ENCODE measurements around the gene PAQR3.
"Not testable (repeated sequence)": the region's sequence is repeated elsewhere in the genome, so short reads cannot be mapped to it uniquely, and the experiment has no call there.

Gene PAQR3

DNA sequence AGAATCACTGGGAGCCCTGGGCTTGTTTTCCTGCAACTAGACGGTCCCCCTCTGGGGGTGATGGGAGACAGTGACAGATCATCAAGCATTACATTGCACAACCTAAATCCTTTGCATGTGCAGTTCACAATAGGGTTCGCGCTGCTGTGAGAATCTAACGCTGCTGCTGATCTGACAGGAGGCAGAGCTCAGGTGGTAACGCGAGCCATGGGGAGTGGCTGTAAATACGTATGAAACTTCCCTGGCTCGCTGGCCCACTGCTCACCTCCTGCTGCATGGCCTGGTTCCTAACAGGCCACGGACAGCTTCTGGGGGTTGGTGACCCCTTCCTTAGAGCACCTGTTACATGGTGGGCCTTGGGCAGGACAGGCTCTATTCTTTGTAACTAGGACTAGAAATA lies 10.4 kb downstream of the PAQR3 start:
- DNase-seq (ENCODE audit: low read depth in 2 of 2), result no peak

GRCh38 chr4:78926826-78927225 lies 12.4 kb downstream of the PAQR3 start:
- no peak for DNase-seq (ENCODE audit: low read depth in 2 of 2)

GRCh38 chr4:78923464-78924312 lies 15.6 kb downstream of the PAQR3 start:
- no peak for DNase-seq (ENCODE audit: low read depth in 2 of 2)

GRCh38 chr4:78922207-78922606 lies 17.0 kb downstream of the PAQR3 start:
- DNase-seq (ENCODE audit: low read depth in 2 of 2), result no peak

- DNase-seq (ENCODE audit: low read depth in 2 of 2), result no peak
Measured at GRCh38 chr4:78910612-78911011, 28.6 kb downstream of the PAQR3 start.

DNA sequence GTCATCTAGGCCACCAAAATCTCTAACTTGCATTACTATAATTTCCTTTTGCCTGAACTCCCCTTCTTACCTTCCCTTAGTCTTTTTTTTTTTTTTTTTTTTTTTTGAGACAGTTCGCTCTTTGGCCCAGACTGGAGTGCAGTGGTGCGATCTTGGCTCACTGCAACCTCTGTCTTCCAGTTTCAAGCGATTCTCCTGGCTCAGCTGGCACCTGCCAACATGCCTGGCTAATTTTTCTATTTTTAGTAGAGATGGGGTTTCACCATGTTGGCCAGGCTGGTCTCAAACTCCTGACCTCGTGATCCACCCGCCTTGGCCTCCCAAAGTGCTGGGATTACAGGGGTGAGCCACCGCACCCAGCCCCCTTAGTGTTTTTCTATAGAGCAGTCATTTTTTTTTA lies 30.3 kb downstream of the PAQR3 start:
- not testable (repeated sequence) for DNase-seq (ENCODE audit: low read depth in 2 of 2)

GRCh38 chr4:78907638-78908037 lies 31.6 kb downstream of the PAQR3 start:
- no peak for DNase-seq (ENCODE audit: low read depth in 2 of 2)

DNA sequence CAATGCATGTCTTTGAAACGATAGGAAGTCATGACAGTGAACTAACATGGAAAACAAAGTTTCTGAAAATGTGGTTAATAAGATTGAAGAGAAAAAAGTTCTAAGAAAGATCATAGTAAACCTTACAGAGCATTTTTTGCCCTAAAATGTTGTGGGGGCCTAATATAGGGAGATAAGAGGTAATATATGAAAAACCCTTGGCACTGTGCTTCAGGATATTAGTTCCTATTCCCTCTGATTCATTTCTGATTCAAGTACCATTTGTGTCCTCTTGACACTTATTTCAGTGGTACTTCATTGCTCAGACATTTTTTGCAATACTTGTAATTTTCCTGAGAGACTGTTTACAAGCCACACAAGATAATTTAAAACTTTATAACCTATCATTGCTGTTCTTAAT lies 35.1 kb downstream of the PAQR3 start:
- no peak for DNase-seq (ENCODE audit: low read depth in 2 of 2)

GRCh38 chr4:78902298-78902697 lies 36.9 kb downstream of the PAQR3 start:
- no peak for DNase-seq (ENCODE audit: low read depth in 2 of 2)

DNA sequence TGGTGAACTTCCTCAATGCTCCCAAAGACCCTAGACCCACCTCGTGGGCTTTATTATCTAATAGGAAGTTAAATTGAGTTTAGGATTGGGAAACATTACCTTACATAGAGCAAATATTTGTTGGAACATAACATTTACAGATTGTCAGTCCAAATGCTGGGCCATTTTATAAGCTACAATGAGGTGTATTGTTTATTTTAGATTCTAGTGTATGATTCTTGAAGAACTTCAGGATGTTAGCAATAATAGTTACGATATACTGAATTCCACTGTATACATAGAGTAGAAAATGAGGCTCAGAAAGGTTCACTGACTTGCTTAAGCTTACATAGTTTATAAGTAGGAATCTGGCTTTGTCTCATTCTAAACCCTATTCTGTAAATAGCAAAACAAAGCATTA lies 37.4 kb downstream of the PAQR3 start:
- DNase-seq (ENCODE audit: low read depth in 2 of 2), result no peak

GRCh38 chr4:78899302-78899701 lies 39.9 kb downstream of the PAQR3 start:
- no peak for DNase-seq (ENCODE audit: low read depth in 2 of 2)

DNA sequence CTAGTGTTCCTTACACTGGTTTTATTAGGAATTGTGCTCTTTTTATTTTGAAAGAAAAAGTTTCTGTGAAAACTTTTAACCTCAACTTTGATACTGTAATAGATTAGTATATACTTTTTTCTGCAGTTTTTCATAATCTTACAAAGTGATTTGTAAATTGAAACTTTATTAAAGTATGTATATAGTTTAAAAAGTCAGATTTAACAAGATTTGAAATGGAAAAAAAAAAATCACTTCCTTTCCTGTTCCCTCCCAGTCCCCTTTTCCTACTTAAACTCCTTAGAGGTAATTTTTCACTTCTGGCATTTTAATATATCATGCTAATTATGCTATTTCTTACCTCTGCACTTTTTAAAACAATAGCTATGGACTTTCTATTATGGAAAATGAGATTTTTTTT lies 49.3 kb downstream of the PAQR3 start:
- no peak for DNase-seq (ENCODE audit: low read depth in 2 of 2)

DNA sequence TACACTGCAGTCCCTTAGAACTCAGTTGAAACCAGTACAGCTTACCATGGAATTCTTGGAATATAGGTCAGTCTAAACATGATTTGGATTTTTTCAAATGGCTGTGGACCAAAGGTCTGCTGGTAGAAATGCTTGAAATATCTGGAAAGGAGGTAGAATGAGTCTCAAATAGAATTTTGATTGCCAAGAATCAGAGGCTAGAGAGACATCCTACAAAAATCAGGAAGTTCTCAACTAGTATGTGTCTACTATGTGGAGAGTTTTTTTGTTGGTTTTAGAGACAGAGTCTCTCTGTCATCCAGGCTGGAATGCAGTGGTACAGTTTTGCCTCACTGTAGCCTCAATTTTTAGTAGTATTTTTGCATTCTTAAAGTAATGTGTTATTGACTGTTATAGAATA lies 53.6 kb downstream of the PAQR3 start:
- no peak for DNase-seq (ENCODE audit: low read depth in 2 of 2)

- DNase-seq (ENCODE audit: low read depth in 2 of 2), result no peak
Measured at GRCh38 chr4:78880874-78881492, 58.3 kb downstream of the PAQR3 start.

- no peak for DNase-seq (ENCODE audit: low read depth in 2 of 2)
Measured at GRCh38 chr4:78878031-78878430, 61.2 kb downstream of the PAQR3 start.

GRCh38 chr4:78876568-78877320 lies 62.5 kb downstream of the PAQR3 start:
- no peak for DNase-seq (ENCODE audit: low read depth in 2 of 2)

DNA sequence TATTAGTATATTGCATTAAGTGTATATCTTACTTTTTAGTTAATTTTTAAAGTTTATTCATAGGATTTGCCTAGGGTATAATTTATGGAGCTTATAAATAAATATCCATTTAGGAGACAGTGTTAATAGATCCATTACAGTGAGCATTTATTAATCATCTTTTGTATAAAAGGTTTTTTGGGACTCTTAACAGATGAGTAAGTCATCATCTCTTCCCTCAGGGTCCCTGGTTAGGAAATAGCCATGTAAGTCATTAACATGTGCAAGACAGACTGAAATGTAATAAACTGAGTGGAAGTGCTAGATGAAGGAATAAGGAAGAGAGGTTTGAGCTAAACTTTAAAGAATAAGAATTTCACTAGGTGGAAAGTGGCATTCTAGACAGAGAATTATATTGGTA lies 69.2 kb downstream of the PAQR3 start:
- DNase-seq (ENCODE audit: low read depth in 2 of 2), result no peak

DNA sequence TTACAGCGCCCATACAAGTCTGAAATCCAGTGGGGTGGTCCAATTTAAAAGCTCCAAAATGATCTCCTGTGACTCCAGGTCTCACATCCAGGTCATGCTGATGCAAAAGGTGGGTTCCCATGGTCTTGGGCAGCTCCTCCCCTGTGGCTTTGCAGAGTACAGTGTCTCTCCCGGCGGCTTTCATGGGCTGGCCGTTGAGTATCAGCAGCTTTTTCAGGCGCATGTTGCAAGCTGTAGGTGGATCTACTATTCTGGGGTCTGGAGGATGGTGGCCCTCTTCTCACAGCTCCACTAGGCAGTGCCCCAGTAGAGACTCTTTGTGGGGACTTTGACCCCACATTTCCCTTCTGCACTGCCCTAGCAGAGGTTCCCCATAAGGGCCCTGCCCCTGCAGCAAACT lies 70.5 kb downstream of the PAQR3 start:
- not testable (repeated sequence) for DNase-seq (ENCODE audit: low read depth in 2 of 2)

GRCh38 chr4:78865451-78865850 lies 73.8 kb downstream of the PAQR3 start:
- DNase-seq (ENCODE audit: low read depth in 2 of 2), result no peak

GRCh38 chr4:78864405-78865024 lies 74.7 kb downstream of the PAQR3 start:
- no peak for DNase-seq (ENCODE audit: low read depth in 2 of 2)

DNA sequence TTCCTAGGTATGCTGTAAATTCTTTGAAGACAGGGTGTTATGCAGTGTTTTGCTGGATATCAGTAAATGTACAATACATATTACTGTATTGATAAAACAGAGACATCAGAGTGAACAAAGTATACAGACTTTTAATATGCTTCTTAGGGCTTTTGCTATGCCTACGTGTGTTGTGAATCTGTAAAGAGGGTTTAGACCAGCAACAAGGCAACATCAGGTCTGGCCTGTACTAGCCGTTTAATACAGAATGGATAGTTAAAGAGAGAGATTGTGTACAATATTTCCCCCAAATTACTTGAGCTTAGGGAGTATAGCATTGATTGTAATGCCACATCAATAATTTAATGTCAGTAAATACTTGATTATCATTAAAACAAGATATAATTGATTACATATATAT lies 75.2 kb downstream of the PAQR3 start:
- DNase-seq (ENCODE audit: low read depth in 2 of 2), result no peak

GRCh38 chr4:78863254-78863869 lies 75.9 kb downstream of the PAQR3 start:
- no peak for DNase-seq (ENCODE audit: low read depth in 2 of 2)

Data from activated CD8-positive, alpha-beta memory T cell treated with anti-CD3 and anti-CD28 coated beads for 4 hours (primary cell).